Hepatocyte (in vitro differentiated cells): ENCODE results near the gene EXOC1.

ENCODE experiments used
- EZH2 ChIP-seq: fragments of 200-600 bp; sonication (generic); IDR thresholded peaks from 2 replicates; pipeline ENCODE4 v1.6.1; 2016; ENCODE audit warnings: antibody characterized with exemption, mild to moderate bottlenecking, borderline replicate concordance
- TF ChIP-seq, protein P1 (sequence below): fragments of 200-600 bp; sonication (generic); IDR thresholded peaks from 2 replicates; pipeline ENCODE4 v1.5.1; 2016; ENCODE audit warnings: antibody characterized with exemption, mild to moderate bottlenecking; ENCODE audit not compliant: poor library complexity

DNA sequence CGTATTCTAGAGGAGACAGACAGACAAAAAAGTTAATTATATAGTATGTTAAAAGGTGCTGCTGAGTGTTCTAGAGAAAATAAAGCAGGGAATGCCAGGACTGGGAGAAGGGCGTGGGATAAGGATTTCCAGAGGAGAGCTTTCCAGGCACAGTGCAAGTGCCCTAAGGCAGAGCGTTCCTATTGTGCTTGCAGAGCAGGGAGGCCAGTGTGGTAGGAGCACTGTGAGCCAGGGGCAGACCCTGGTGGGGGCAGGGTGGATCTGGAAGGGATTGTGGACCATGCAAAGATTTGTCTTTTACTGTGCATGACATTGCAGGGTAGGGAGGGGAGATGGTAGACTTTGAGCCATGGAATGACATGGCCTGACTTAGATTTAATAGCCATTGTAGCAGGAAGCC lies 25.8 kb downstream of the EXOC1 start:
- TF ChIP-seq, protein P1, sequence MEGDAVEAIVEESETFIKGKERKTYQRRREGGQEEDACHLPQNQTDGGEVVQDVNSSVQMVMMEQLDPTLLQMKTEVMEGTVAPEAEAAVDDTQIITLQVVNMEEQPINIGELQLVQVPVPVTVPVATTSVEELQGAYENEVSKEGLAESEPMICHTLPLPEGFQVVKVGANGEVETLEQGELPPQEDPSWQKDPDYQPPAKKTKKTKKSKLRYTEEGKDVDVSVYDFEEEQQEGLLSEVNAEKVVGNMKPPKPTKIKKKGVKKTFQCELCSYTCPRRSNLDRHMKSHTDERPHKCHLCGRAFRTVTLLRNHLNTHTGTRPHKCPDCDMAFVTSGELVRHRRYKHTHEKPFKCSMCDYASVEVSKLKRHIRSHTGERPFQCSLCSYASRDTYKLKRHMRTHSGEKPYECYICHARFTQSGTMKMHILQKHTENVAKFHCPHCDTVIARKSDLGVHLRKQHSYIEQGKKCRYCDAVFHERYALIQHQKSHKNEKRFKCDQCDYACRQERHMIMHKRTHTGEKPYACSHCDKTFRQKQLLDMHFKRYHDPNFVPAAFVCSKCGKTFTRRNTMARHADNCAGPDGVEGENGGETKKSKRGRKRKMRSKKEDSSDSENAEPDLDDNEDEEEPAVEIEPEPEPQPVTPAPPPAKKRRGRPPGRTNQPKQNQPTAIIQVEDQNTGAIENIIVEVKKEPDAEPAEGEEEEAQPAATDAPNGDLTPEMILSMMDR, result no peak
- no peak for TF ChIP-seq EZH2
